Cardiac septum (tissue), 1 donor: ENCODE measurements around the gene MSI2. TPM values are rescaled to one million over a fixed set of nuclear protein-coding genes. Genes with fewer than 3 reads are reported as not detected.

ENCODE experiments used
- DNase-seq: peaks from one replicate; pipeline ENCODE4 v3.0.0-alpha.2; 2020; ENCODE audit warnings: low spot score
- intact Hi-C: fragments of 100-400 bp; cut with DNase I; formaldehyde crosslinking; loops from one replicate; pipeline ENCODE4 v1.14.0; 2022
- total RNA-seq: library from RNA; stranded (reverse); fragmentation: NEBNext Ultra II Directional; extraction: Animal tissue kit (Norgen Biotek cat#: 25700); gene quantifications from one replicate; pipeline ENCODE4 v1.2.1, GENCODE V29; 2021
- donor health status: DM: no; HTN: no; CAD: no.

Gene MSI2
- total RNA-seq, 1 donor from 2014 or later = 112 TPM

GRCh38 chr17:57457188-57457587, 200.9 kb downstream of the MSI2 start:
- intact Hi-C loops = no loop called here
- DNase-seq = no peak

DNA sequence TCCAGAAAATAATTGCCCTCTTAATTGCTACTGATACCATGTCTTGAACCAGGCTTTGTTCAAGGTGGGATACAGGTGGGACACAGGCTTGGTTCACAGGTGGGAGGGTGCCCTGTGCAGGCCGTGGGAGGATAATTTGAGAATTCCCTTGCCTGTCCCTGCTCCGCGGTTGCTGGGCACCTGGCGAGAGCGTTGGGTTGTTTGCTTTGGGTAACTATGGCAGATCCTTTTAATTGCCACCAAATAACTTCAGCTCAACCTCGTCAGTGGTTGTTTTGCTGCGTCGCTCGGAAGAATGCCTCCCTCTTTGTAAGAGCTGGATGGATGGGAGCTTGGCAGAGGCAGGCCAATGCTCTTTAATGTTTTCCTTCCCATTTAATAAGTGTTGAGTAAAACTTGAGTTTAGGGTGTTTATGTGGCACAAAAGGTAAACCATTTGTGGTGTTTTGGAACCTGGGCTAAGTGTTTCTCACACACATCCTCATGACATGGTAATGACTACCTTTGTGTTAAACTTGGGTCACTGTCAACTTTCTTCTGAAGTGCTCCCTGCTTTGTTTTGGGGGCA, 202.5 kb downstream of the MSI2 start:
- no peak for DNase-seq
- intact Hi-C loops = no loop called here

DNA sequence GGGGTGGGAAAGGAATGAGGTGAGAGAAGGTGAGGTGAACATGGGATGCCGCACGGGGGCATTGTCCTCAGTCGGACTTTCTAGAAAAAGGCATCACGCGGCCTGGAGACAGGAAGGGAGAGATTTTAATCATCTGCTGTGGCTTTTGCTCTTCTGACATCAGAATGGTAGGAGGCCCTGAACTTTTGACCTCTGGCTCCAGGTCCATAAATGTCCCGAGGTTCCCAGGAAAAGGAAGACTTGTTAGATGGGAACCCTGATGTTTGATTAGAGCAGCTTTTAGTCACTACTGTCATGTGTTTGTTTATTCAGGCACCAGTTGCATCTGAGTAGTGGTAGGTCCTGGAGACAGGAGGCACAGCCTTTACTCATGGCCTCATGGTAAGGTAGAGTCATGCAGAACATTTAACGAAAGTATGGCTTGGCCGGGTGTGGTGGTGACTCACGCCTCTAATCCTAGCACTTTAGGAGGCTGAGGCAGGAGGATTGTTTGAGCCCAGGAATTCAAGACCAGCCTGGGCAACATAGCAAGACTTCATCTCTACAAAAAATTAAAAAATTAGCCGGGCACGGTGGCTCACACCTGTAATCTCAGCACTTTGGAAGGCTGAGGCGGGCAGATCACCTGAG, 203.1 kb downstream of the MSI2 start:
- DNase-seq = no peak
- intact Hi-C loops = no loop called here

DNA sequence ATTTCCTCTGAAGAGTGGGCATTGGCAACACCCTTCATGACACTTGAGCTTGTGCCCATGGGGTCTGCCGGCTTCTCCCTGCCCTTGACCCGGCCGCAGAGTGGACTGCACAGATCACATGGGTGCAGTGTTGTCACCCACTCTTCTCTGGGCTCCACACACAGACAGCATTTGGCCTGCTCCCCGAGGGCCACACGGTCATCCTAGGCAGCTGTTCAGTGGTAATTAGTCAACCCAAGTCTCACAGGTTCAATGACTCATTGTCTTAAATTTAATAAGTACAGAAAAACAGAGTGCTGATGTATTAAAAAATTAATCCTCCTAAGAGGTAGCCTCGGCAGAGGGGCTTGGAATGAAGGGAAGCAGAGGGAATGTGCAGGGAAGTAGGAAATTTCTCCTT, 204.8 kb downstream of the MSI2 start:
- intact Hi-C loops = no loop called here
- no peak for DNase-seq

- DNase-seq = no peak
- intact Hi-C loops = no loop called here
Measured at GRCh38 chr17:57462007-57462579, 205.8 kb downstream of the MSI2 start.

DNA sequence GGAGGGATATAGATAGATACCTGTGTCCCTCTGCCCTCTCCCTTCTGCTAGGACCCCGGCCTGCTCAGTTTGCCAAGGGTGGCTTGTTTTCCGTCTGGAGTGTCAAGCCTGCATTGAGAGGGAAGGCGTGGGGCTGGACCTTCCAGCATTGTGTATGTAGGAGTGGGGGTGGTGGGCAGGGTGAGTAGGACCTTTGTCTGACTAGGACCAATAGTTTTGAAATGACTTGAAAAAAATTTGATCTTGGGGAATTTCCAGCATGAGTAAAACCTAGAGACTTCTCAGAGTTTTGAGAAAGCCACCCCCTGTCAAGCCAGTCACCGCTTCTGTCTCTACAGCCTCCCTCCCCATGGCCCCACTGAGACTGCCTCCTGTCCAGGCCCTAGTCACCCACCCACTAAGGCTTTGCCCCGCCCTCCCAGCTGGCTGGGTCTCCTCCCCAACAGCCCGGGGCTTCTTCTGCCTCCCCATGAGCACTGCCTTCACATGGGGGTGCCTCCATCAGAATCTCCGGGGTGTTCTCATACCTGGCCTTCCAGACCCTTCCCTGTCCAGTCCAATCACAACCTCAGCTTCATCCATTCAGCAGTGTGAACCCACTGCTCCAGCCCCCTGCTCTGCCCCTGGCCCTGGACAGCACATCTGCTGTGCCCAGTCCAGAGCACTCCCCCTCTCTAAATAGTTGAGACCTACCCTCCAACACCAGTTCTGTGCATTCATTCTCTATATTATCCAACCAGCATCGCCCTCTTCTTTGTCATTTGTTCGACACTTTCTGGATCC, 207.0 kb downstream of the MSI2 start:
- DNase-seq = no peak
- intact Hi-C loops = no loop called here

DNA sequence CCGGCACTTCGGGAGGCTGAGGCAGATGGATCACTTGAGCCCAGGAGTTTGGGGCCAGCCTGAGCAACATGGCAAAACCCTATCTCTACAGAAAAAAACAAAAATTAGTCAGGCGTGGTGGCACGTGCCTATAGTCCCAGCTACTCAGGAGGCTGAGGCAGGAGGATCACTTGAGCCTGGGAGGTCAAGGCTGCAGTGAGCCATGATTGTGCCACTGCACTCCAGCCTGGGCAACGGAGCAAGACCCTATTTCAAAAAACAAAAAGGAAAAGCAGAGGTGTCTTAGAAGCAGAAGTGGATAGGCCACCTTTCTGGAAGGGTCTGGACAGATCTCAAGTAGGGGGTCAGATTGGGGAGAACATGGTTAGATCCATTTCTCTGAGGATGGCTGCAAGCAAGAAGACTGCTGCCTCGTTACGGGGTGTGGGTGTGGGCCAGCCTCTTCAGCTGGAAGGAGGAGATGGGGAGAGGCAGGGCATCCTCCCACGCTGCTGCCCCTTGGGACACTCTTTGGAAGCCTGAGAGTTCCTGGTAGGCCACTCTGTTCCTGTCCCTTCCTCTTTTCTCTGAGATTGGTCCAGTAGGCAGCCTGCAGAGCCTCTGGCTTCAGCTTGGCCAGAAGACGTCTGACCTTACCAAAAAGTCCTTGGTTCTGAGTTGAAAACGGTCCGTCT, 208.0 kb downstream of the MSI2 start:
- intact Hi-C loops = no loop called here

GRCh38 chr17:57465610-57466009, 209.3 kb downstream of the MSI2 start:
- no peak for DNase-seq
- intact Hi-C loops = no loop called here

More for the DNA sequence above, 208.0 kb downstream of the MSI2 start:
- DNase-seq = no peak

GRCh38 chr17:57466017-57466471, 209.7 kb downstream of the MSI2 start:
- DNase-seq = no peak
- intact Hi-C loops = no loop called here

DNA sequence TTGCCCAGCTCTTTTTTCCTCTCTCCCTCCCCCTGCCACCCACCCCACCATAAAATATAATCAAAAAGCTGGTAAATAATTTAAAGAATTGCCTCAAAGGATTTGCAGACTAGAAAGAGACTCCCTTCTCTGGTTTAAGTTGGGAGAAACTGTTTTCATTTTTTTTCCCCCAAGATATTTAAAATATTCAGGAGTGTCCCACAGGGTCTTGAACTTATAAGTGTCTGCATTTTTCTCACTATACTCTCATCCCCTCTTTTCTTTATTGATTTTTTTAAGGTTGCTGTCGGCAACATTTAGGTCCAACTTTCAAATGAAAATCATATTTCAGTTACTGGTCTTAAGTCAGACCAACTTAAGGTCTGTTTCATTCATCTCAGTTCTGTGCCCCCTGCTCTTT, 210.2 kb downstream of the MSI2 start:
- DNase-seq = no peak
- intact Hi-C loops = no loop called here

DNA sequence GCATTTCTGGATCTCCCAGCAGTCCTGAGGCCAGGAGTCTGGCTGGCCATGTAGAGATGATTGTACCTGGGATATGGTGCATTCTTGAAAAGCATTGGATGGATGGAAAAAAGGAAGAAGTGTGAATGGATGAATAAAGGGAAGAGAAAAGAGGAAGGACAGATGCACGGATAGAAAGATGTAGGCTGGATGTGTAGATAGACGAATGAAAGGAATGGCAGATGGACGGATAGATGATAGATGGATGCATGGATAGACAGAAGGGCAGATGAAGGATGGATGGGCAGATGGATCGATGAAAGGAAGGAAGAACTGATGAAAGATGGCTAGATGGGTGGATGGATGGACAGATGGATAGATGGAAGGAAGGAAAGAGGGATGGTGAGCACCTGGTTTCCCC, 210.9 kb downstream of the MSI2 start:
- intact Hi-C loops = no loop called here
- no peak for DNase-seq

DNA sequence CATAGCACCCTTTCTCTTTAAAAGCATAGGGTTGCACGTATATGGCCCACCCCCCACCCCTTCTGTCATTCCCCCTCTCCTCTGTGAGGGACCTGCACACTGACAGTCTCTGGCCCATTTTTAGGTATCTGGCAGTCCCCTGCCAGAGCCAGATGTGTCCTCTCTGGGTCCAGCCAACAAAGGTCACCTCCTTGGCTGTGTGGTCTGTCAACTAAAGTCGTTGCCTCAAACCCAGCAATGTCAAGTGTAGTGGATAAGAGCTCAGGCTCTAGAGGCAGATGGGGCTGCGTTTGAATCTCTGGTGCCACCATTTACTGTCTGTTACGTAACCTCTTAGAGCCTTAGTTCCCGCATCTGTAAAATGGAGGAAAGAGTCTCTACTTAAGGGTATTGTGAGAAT, 211.5 kb downstream of the MSI2 start:
- no peak for DNase-seq
- intact Hi-C loops = no loop called here

DNA sequence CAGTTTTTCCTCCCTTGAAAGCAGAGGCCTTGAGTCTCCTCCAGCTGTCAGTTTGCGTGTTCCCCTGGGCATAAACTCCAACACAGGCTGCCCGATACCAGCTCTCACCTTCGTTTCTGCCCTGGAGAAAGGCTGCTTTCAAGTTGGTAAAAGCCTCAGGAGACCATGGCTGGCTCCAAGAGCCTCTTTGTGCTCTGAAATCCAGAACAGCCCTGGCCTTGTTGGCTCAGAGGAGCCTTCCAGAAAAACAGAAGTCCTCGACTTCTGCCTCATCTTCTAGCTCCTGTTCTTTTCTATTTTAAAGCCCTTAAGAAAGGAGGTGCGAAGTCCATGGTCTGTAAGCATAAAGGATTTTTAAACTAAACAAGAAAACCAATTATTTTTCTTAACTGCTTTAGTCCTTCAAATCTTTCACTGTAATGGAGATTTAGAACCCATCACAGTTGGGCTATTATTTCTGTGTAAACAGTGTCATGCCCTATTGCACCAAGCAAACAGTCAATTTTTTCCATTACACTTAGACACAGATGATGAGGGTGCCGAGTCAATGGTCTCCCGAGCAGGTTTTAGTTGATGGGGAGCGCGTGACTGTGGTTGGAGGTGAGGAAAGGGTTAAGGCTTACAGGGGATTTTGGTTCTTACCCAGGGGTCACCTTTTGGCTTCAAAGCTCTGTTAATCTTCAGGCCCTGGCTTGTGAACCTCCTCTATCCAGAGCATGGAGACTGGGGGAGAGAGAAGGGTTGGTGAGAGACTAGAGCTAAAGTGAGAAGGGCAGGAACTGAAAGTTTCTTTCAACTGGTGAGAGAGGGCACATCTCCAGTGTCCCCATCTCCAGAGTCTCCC, 212.8 kb downstream of the MSI2 start:
- intact Hi-C loops = no loop called here
- no peak for DNase-seq

DNA sequence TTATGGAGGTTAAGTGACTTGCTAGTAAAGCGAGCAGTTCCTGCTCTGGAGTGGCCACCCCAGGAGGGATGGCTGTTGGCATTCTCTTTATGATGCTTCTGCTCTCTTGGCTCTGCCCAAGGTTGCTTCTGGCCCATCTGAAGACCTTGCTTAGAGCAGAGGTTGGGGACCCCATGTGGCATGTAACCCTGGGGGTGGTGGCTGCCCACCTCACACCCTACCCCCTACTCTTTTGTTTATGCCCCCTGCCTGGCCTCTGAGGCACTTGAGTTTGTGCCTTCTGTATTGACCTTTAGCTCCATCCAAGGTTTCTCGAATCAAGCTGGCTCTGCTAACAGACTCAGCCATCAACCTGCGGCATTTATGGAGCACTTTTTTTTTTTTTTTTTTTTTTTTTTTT, 214.6 kb downstream of the MSI2 start:
- no peak for DNase-seq
- intact Hi-C loops = no loop called here

DNA sequence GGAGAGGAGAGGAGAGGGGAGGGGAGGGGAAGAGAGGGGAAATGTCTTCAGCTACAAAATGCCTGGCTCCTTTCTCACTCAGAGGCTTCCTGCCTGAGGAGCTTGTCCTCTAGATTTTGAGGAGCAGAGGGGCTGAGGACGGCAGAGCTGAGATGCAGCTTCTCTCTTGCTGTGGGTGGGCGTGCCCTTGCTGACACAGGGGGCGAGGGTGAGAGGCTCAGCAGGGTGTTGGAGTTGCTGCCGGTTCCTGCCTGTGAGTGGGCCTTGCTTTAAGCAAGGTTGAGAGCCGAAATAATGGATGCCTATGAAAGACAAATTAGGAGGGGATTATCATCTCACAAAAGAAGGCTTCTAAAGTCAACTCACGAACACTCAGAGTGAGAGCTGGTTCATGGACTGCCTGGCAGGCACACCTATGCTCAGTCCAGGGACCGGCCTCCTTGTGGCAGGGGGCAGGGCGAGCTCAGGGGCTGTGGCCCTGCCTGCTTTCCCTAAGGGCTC, 215.6 kb downstream of the MSI2 start:
- DNase-seq = no peak
- intact Hi-C loops = no loop called here

DNA sequence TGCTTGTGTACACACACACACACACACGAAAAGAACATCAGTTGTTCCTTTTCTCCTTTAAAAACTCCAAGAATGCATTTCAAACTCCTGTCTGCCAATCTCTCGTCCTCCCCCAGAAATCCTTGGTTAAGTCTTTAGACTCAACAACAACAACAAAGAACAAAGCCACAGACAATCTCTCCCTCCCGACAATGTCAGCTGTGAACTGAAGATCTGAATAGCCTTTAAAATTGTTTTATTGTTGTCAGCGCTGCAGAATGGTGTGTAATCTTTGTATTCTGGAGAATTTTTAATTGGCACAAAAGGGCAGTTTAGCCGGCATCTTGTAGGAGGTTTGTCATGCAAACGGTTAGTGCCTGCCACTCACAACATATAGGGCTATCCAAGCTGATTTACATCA, 219.5 kb downstream of the MSI2 start:
- intact Hi-C loops = no loop called here
- DNase-seq = no peak

DNA sequence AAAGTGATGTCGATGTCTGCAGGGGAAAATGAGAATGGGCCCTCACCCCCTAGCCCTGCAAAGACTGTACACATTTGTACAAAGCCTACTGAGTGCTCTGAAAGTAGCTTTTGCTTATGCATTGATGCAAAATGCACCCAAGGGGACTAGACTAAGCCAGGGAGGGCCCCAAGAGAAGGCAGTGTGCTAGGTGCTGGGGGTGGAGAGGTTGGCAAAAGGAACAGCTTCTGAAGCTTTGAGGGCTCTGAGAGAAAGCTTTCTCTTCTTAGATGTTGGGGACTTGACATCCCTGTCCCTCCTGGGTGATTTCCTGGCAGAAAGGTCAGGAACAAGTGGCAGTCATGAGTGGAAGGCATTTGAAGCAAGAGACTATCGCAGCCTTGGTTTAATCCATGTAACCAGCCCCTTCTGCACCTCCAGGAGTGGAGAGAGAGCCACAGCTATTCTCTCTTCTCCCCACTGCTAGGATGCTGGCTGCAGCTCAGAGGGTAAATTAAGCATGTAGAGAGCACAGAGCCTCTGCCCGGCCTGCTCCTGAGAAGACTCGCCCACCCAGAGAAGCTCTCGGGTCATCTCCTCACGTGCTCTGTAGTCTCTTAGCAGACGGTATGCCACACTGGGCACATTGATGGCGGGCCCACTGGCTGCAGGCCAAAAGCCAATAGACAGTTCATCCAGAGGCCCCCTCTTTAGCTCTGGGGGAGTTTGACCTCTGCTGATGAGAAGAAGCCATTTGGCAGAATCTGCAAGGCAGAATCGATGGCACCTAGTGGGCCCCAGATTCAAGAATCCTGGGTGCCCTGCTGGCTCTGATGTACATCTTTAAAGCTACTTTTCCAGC, 221.4 kb downstream of the MSI2 start:
- no peak for DNase-seq
- intact Hi-C loops = no loop called here
